ENCODE data around the gene SLC49A4. TPM values are rescaled to one million over a fixed set of nuclear protein-coding genes. Genes with fewer than 3 reads are reported as not detected.

The SLC49A4 gene
- total RNA-seq, 4 donors from 2014 or later, result 21.2 to 25.7 (median 24.1) TPM

- no peak for DNase-seq (ENCODE audit: extremely low spot score)
- Histone ChIP-seq H3K36me3 (no peaks in the 10 kb centered on the region), H3K4me3 (no peak overlapping the region), H3K9me3 (no peaks in the 10 kb centered on the region), H3K4me1 (peaks cover 0 to 9% (median 5%) of the 10 kb centered on the region in 4 donors), H3K27me3 (peaks cover 0 to 48% (median 14%) of the 10 kb centered on the region in 4 donors), H3K27ac (replicated peaks in 1 of 4) (no peak overlapping the region)
- TF ChIP-seq CTCF (IDR thresholded peaks at IDR 0.05) (no peak), POLR2AphosphoS5 (IDR thresholded peaks at IDR 0.05) (no peak), POLR2A (IDR thresholded peaks at IDR 0.05; ENCODE audit: low read depth) (no peak), EP300 (IDR thresholded peaks at IDR 0.05) (no peak)
- intact Hi-C loops (cut with DNase I), result no loop called here
- 40% methylated on average over 29 of the region's 76 CpGs for WGBS
Measured at GRCh38 chr3:122912772-122913538, 118.1 kb downstream of the SLC49A4 start.

DNA sequence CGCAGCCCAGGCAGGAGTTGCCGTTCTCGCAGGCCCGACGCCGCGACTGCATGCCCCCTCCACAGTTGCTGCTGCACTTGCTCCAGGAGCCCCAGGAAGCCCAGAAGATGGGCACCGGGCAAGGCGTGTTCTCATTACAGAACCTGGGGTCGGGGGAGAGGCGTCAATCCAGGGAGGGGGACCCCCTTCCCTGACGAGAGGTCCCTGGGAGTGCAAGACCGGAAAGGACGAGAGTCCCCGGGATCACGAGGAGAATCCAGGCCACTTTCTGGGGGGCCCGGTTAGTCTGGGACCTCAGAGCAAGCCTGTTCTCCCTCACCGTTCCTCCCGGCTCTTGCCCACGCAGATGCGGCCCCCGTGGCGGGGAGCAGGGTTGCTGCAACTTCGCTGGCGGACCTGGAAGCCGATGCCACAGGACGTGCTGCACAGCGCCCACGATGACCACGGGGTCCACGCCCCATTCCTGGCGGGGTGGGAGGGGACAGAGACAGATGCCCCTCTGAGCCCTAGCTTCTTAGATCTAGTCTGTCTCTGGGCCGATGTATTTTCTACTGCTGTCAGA lies 118.8 kb downstream of the SLC49A4 start:
- no peaks in the 10 kb centered on the region for H3K9me3 ChIP-seq
- intact Hi-C loops (cut with DNase I), result no loop called here
- no peak for TF ChIP-seq POLR2AphosphoS5 (IDR thresholded peaks at IDR 0.05)
- TF ChIP-seq CTCF (IDR thresholded peaks at IDR 0.05), result no peak
- no peak for TF ChIP-seq EP300 (IDR thresholded peaks at IDR 0.05)
- no peak for TF ChIP-seq POLR2A (IDR thresholded peaks at IDR 0.05; ENCODE audit: low read depth)
- 84% methylated on average over 26 of the region's 33 CpGs for WGBS
- peaks cover 0 to 9% (median 5%) of the 10 kb centered on the region in 4 donors for H3K4me1 ChIP-seq
- no peak overlapping the region for H3K27ac ChIP-seq (replicated peaks in 1 of 4)
- H3K36me3 ChIP-seq, result no peaks in the 10 kb centered on the region
- H3K4me3 ChIP-seq, result no peak overlapping the region
- peaks cover 0 to 48% (median 14%) of the 10 kb centered on the region in 4 donors for H3K27me3 ChIP-seq
- DNase-seq (ENCODE audit: extremely low spot score), result no peak

DNA sequence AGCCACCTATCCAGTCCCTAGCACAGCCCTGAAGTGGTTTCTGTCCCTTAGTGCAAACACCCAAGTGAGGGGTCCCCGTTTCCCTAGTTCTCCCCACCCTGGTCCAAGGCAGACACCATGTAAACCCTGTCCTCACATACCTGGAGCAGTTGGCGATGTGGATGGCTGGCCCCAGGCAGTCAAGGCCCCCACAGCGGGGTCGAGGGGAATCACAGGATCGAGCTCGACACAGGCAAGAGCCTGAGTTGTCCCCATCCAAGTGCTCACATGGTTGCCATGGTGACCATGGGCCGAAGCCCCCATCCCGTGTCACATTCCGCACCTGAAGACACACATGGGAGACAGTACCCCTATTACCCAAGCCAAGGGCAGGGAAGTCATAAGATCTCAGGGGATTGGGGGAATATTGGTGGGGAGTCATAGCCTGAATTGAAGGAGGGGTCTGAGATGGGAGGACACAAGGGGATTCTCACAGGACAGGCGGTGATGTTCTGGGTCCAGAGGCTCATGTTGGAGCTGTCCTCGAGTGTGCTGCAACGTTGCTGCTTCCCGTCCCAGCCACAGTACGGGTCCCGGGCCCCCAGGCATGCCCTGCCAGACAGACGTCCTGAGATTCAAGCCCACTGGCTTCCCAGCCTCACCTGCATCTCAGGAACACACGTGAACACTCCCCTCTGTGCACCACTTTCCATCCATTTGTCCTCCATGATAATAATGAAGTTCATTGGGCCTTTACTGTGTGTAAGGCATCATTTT lies 120.6 kb downstream of the SLC49A4 start:
- no peak overlapping the region for H3K4me3 ChIP-seq
- H3K9me3 ChIP-seq, result no peaks in the 10 kb centered on the region
- H3K27me3 ChIP-seq, result peaks cover 0 to 42% (median 14%) of the 10 kb centered on the region in 4 donors
- H3K36me3 ChIP-seq, result no peaks in the 10 kb centered on the region
- no peak for TF ChIP-seq CTCF (IDR thresholded peaks at IDR 0.05)
- TF ChIP-seq POLR2AphosphoS5 (IDR thresholded peaks at IDR 0.05), result no peak
- 90% methylated on average over 16 of the region's 17 CpGs for WGBS
- intact Hi-C loops (cut with DNase I), result no loop called here
- peaks cover 0 to 9% (median 5%) of the 10 kb centered on the region in 4 donors for H3K4me1 ChIP-seq
- H3K27ac ChIP-seq (replicated peaks in 1 of 4), result no peak overlapping the region
- no peak for DNase-seq (ENCODE audit: extremely low spot score)

- DNase-seq (ENCODE audit: extremely low spot score), result no peak
- no peak for TF ChIP-seq EP300 (IDR thresholded peaks at IDR 0.05)
- no peak for TF ChIP-seq POLR2A (IDR thresholded peaks at IDR 0.05; ENCODE audit: low read depth)
- H3K4me3 ChIP-seq, result no peak overlapping the region
- H3K9me3 ChIP-seq, result no peaks in the 10 kb centered on the region
- intact Hi-C loops (cut with DNase I), result no loop called here
- H3K27me3 ChIP-seq, result peaks cover 0 to 38% (median 14%) of the 10 kb centered on the region in 4 donors
- H3K4me1 ChIP-seq, result peaks cover 0 to 9% (median 5%) of the 10 kb centered on the region in 4 donors
- H3K36me3 ChIP-seq, result no peaks in the 10 kb centered on the region
- 72% methylated on average over 4 of the region's 4 CpGs for WGBS
- H3K27ac ChIP-seq (replicated peaks in 1 of 4), result no peak overlapping the region
Measured at GRCh38 chr3:122916084-122916483, 121.2 kb downstream of the SLC49A4 start.

- no peak for TF ChIP-seq EP300 (IDR thresholded peaks at IDR 0.05)
- no peak for TF ChIP-seq POLR2AphosphoS5 (IDR thresholded peaks at IDR 0.05)
- TF ChIP-seq CTCF (IDR thresholded peaks at IDR 0.05), result no peak
- no peak for TF ChIP-seq POLR2A (IDR thresholded peaks at IDR 0.05; ENCODE audit: low read depth)
- intact Hi-C loops (cut with DNase I), result no loop called here
- no peak for DNase-seq (ENCODE audit: extremely low spot score)
- H3K27me3 ChIP-seq, result peaks cover 0 to 38% (median 14%) of the 10 kb centered on the region in 4 donors
- H3K4me1 ChIP-seq, result peaks cover 0 to 9% (median 5%) of the 10 kb centered on the region in 4 donors
- H3K9me3 ChIP-seq, result no peaks in the 10 kb centered on the region
- no peaks in the 10 kb centered on the region for H3K36me3 ChIP-seq
- H3K4me3 ChIP-seq, result no peak overlapping the region
- 73% methylated on average over 4 of the region's 6 CpGs for WGBS
- no peak overlapping the region for H3K27ac ChIP-seq (replicated peaks in 1 of 4)
Measured at GRCh38 chr3:122916580-122916979, 121.7 kb downstream of the SLC49A4 start.
